A204.1 (cell line): ENCODE results near the gene OBSL1.

Experiments used
- FAIRE-seq: peaks from 2 replicates; lab custom pipeline; 2012; peaks lifted over from hg19 to GRCh38; lab: Jason Lieb, UNC

OBSL1 gene

GRCh38 chr2:219596954-219597551 lies 25.7 kb upstream of the OBSL1 start:
- FAIRE-seq: no peak

GRCh38 chr2:219595256-219595655 lies 23.9 kb upstream of the OBSL1 start:
- no peak for FAIRE-seq

- FAIRE-seq: no peak
Observed at GRCh38 chr2:219593154-219593553, 21.8 kb upstream of the OBSL1 start.

- no peak for FAIRE-seq
Observed at GRCh38 chr2:219592736-219593135, 21.4 kb upstream of the OBSL1 start.

DNA sequence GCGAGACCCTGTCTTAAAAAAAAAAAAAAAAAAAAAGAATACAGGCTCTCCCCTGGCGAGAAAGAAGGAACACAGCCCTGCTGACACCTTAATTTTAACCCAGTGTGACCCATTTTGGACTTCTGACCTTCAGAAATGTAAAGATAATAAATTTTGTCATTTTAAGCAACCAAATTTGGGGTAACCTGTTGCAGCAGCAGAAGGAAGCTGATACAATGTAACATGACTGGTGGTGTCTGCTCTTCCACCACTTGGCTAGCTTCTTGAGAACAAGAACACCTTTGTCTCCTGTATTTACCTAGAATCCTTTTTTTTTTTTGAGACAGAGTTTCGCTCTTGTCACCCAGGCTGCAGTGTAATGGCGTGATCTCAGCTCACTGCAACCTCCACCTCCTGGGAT lies 19.8 kb upstream of the OBSL1 start:
- FAIRE-seq: no peak

GRCh38 chr2:219581346-219581745 lies 10.0 kb upstream of the OBSL1 start:
- FAIRE-seq: no peak

DNA sequence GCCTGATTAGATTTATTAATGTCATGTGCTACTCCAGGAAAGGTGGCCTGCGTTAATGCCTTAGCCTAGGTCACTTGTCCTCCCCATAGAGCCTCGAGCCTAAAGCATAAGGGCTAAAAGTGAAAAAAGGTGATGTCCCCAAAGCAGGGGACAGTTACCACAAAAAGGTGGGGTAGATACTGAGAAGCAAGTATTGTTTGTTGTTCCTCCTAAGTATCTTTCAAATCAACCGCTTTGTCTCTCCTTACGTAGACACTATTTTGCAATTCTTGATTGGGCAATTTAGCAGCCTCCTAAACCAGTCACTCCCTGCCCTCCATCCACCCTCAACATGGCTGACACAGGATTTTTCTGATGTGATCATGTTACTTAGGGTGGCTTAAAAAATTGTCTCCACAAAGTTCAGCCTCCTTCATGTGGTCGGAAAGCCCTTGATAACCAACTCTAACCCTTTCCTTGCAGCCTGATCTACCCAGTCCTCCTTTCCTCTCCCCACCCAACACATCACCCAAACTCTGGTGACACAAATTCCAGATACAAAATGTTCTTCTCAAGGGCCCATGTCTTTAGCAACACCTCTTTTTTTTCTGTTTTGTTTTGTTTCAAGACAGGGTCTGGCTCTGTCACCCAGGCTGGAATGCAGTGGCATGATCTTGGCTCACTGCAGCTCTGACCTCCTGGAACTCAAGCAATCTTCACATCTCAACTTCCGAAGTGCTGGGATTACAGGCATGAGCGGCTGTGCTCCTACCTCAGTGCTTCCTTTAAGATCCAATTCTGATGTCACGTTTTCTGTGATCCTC lies 7.7 kb upstream of the OBSL1 start:
- FAIRE-seq: no peak

- no peak for FAIRE-seq
Observed at GRCh38 chr2:219576505-219577388, 5.4 kb upstream of the OBSL1 start.

GRCh38 chr2:219575566-219576504 lies 4.5 kb upstream of the OBSL1 start:
- FAIRE-seq: no peak

DNA sequence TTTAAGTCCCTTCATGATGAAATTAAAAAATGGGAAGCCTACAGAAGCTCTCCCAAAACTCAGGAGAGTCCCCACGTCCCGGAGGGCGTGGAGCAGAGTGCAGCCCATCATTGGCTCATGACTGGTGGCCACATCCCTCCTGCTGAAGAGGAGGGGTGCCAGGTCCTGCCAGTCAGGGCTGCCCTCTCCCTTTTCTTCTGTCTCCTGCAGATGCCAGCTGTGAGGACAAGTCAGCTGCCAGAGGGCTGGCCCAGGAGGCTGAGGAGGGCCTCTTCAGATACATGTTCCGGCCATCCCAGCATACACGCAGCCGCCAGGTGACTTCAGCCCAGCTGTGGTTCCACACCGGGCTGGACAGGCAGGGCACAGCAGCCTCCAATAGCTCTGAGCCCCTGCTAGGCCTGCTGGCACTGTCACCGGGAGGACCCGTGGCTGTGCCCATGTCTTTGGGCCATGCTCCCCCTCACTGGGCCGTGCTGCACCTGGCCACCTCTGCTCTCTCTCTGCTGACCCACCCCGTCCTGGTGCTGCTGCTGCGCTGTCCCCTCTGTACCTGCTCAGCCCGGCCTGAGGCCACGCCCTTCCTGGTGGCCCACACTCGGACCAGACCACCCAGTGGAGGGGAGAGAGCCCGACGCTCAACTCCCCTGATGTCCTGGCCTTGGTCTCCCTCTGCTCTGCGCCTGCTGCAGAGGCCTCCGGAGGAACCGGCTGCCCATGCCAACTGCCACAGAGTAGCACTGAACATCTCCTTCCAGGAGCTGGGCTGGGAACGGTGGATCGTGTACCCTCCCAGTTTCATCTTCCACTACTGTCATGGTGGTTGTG lies 3.4 kb upstream of the OBSL1 start:
- no peak for FAIRE-seq

GRCh38 chr2:219573166-219573565 lies 1.8 kb upstream of the OBSL1 start:
- no peak for FAIRE-seq

DNA sequence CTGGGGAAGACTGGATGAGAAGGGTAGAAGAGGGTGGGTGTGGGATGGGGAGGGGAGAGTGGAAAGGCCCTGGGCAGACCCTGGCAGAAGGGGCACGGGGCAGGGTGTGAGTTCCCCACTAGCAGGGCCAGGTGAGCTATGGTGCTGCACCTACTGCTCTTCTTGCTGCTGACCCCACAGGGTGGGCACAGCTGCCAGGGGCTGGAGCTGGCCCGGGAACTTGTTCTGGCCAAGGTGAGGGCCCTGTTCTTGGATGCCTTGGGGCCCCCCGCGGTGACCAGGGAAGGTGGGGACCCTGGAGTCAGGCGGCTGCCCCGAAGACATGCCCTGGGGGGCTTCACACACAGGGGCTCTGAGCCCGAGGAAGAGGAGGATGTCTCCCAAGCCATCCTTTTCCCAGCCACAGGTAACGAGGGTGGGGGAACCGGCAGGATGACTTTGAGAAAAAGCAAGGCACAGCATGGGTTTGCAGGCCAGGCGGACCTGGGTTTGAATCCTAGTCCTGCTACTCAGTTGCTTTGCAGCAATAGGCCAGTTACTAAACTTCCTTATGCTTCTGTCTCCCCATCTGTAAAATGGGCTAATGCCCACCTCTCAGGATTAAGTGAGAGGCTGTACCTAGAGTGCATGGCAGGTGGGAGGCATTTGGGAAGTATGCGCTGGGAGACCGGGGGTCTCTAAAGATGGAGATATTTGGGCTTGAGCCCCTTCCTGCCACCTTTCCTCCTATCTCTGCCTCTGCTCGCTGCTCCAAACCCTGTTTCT lies 1.1 kb upstream of the OBSL1 start, which contains the start of gene INHA:
Gene INHA, plus strand, starts transcription at position 74 of the 765 bp plus-strand sequence. Its CDS starts 65 bp downstream, at position 139.
- no peak for FAIRE-seq

DNA sequence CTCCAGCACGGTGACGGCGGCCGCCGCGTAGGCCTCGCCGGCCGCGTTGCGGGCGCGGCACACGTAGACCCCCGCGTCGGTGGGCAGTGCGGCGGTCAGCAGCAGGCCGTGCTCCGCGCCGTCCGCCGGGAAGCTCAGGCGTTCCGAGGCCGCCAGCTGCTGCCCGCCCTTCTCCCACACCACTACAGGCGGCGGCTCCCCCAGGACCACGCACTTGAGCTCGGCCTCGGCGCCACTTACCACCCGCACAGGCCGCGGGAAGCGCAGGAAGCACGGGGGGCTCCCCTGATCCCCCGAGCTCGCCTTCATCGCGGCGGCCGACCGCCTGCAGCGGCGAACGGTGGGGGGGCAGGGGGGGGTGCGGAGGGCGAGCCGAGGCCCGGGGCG lies 422 bp downstream of the OBSL1 start:
- FAIRE-seq: no peak

GRCh38 chr2:219570194-219570923 lies 980 bp downstream of the OBSL1 start:
- no peak for FAIRE-seq

DNA sequence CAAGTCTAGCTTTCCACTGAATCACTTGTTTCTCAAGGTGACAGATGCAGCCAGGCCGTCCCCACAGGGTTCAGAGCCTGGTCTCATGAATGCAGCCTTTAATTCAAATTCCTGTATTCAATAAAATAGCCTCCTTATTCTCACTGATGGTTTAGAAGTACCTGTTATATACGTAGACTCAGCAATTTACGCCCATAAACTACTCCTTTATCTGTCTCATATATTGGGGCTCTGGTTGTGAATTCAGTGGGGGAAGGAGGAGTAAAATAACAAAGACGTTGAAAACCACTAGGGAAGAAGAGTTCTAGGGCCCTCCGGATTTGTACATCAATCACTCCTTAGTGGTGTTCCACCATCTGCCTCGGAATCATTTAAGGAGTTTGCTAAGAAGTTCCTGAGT lies 1.7 kb downstream of the OBSL1 start:
- FAIRE-seq: no peak

DNA sequence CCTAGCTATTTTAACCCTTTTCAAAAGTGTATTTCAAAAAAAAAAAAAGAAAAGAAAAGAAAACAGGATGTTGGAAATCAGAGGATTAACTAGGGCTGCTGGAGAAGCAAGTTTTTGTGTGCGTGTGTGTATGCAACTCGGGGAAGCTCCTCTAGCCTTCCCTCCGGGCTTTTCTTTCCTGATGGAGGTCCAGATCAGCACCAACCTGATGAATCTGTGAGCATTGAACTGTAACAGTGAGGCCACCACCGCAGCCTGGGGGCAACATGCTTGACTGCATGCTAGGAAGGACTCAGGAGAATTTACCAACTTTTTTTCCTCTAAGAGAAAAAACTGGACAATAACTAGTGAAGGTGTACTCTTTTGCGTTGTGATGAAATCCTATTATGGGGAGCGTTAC lies 2.3 kb downstream of the OBSL1 start:
- FAIRE-seq: no peak

DNA sequence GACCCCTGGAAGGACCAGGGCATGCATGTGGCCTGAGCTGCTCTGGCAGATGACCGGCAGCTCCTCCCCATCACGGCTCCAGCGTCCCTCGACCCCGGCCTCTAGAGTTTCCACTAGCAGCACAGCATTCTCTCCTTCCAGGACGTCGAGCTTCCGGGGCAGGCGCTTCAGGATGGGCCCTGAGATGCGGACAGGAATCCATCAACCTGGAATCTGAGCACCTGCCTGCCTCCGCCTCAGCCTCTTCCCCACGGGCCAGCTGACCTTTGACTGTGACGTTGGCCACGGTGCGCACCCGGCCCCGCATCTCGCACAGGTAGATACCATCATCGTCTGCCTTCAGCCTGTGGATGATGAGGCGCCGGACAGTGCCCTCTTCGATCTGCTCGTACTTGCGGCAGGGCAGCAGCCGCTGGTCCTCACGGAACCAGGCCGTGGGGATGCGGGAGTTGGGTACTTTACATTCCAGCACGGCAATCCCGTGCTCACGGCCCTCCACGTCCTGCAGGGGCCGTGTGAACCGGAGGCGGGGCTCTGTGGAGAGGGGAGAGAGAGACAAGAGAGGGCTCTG lies 3.5 kb downstream of the OBSL1 start:
- no peak for FAIRE-seq

GRCh38 chr2:219567131-219567530 lies 4.2 kb downstream of the OBSL1 start:
- FAIRE-seq: no peak

DNA sequence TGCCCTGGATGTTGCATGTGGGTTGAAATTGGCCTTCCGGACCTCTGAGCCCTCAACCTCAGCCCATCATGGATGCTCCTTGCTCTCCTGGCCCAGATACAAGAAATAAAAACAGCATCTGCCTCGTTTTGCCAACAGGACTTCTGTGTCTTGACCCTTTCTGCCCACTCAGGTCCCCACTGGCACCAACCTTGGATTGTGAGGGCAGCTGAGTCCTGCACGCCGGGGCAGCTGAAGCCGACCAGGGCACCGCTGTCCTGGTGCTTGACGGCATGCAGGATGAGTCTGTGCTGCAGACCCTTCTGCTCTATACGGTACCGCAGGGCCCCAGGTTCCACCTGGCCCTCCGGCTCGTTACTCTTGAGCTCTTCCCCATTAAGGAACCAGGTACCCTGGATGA lies 4.7 kb downstream of the OBSL1 start:
- no peak for FAIRE-seq
